HCT116 (cell line): ENCODE measurements around the gene MAP4K2. TPM values are rescaled to one million over a fixed set of nuclear protein-coding genes. Genes with fewer than 3 reads are reported as not detected.
A peak's percentile ranks its signal among the peaks of the same experiment; 100 is the strongest.

Source experiments
- ATAC-seq: fragments of 200-7000 bp; cut with Tn5 transposase; 2 replicates; pipeline ENCODE4 v1.9.1; 2020; ENCODE audit warnings: mild to moderate bottlenecking, moderate library complexity
- BruUV-seq: library from RNA; stranded (reverse); fragments of 400-500 nt; replicated peaks from 2 replicates; lab custom pipeline; 2021; lab: Mats Ljungman, UMichigan
- CTCF ChIA-PET: fragments of 300-600 bp; sonication (Branson Sonifier 250); formaldehyde crosslinking; loops from one replicate; lab custom pipeline; 2021; ENCODE audit warnings: antibody characterized with exemption; lab: Charles Lee
- POLR2A ChIA-PET: fragments of 300-600, 350-600 bp; sonication (Branson Sonifier 250); formaldehyde crosslinking; loops from one replicate; lab custom pipeline; 2021; ENCODE audit warnings: antibody characterized with exemption; lab: Charles Lee
- RAD21 ChIA-PET, 2 experiments: fragments of 300-600 bp; sonication (Branson Sonifier 250); formaldehyde crosslinking; loops; one replicate each; lab custom pipeline; 2023; ENCODE audit warnings: low total read pairs in 2 of 2; ENCODE audit not compliant: uncharacterized antibody in 2 of 2, unreplicated experiment in 2 of 2, low non-redundant PET in 1 of 2; lab: Charles Lee
- DNase-seq: peaks from one replicate; pipeline ENCODE4 v3.0.0-alpha.2; 2010; ENCODE audit warnings: low read depth, low spot score
- H2AFZ ChIP-seq: fragments of 200-600 bp; shearing (Covaris generic), sonication (generic); 2 replicates; pipeline ENCODE4 v1.6.1; 2017; ENCODE audit warnings: low read depth, mixed run types, mixed read lengths, antibody characterized with exemption, low read length; ENCODE audit not compliant: poor library complexity, severe bottlenecking
- H3K27ac ChIP-seq: 2 replicates; pipeline ENCODE4 v1.5.1; 2012; ENCODE audit warnings: low read depth, low read length
- H3K27me3 ChIP-seq: fragments of 200-600 bp; sonication (generic); 2 replicates; pipeline ENCODE4 v1.6.1; 2016; ENCODE audit warnings: mixed run types, low read length, mixed read lengths; ENCODE audit not compliant: insufficient read depth
- H3K36me3 ChIP-seq, 2 experiments: fragments of 200-500 bp in 1 of 2; fragments of 200-600 bp in 1 of 2; sonication (Bioruptor generic) in 1 of 2; sonication (generic) in 1 of 2; 2 replicates each; pipeline versions ENCODE4 v1.5.1 to v1.6.1; 2014 to 2016; ENCODE audit warnings: low read length in 2 of 2, inconsistent platforms in 1 of 2, mixed read lengths in 1 of 2, mixed run types in 1 of 2; ENCODE audit not compliant: insufficient read depth in 2 of 2, control insufficient read depth in 1 of 2
- H3K4me1 ChIP-seq, 2 experiments: fragments of 200-600 bp in 1 of 2; sonication (generic) in 1 of 2; 2 replicates each; pipeline versions ENCODE4 v1.5.1 to v1.6.1; 2012 to 2017; ENCODE audit warnings: low read length in 2 of 2, inconsistent platforms in 1 of 2, mild to moderate bottlenecking in 1 of 2, mixed read lengths in 1 of 2, mixed run types in 1 of 2, moderate library complexity in 1 of 2; ENCODE audit not compliant: insufficient read depth in 2 of 2, control insufficient read depth in 1 of 2
- H3K4me2 ChIP-seq: fragments of 200-600 bp; sonication (generic); 2 replicates; pipeline ENCODE4 v1.6.1; 2017; ENCODE audit warnings: mixed run types, low read length, mixed read lengths
- H3K4me3 ChIP-seq, 2 experiments: fragments of 200-600 bp in 1 of 2; sonication (generic) in 1 of 2; replicated peaks in 1 of 2; 2 replicates each; pipeline ENCODE4 v1.5.1; 2011 to 2016; ENCODE audit warnings: low read length in 2 of 2, control low read depth in 1 of 2, low read depth in 1 of 2, mild to moderate bottlenecking in 1 of 2, mixed read lengths in 1 of 2, mixed run types in 1 of 2
- H3K79me2 ChIP-seq: fragments of 200-600 bp; sonication (generic); 2 replicates; pipeline ENCODE4 v1.6.1; 2017; ENCODE audit warnings: mild to moderate bottlenecking, mixed run types, low read length, moderate library complexity, mixed read lengths; ENCODE audit not compliant: insufficient read depth
- H3K9ac ChIP-seq: fragments of 200-600 bp; sonication (generic); 2 replicates; pipeline ENCODE4 v1.6.1; 2016; ENCODE audit warnings: low read length, mixed read lengths
- H3K9me2 ChIP-seq: fragments of 200-600 bp; sonication (generic), shearing (Covaris generic); 2 replicates; pipeline ENCODE4 v1.6.1; 2017; ENCODE audit warnings: mixed run types, mild to moderate bottlenecking, moderate library complexity; ENCODE audit not compliant: insufficient read depth
- H3K9me3 ChIP-seq, 2 experiments: fragments of 200-500 bp in 1 of 2; fragments of 200-600 bp in 1 of 2; sonication (Bioruptor generic) in 1 of 2; sonication (generic) in 1 of 2; 2 replicates each; pipeline ENCODE4 v1.6.1; 2014 to 2017; ENCODE audit warnings: low read length in 2 of 2, mixed read lengths in 2 of 2, inconsistent platforms in 1 of 2, low read depth in 1 of 2, mild to moderate bottlenecking in 1 of 2, mixed run types in 1 of 2, moderate library complexity in 1 of 2; ENCODE audit not compliant: control insufficient read depth in 1 of 2, insufficient read depth in 1 of 2
- H4K20me1 ChIP-seq: fragments of 200-600 bp; sonication (generic), shearing (Covaris generic); 2 replicates; pipeline ENCODE4 v1.6.1; 2017; ENCODE audit warnings: mixed run types, mild to moderate bottlenecking, moderate library complexity; ENCODE audit not compliant: insufficient read depth
- ATF3 ChIP-seq: IDR thresholded peaks from 2 replicates; pipeline ENCODE4 v1.6.1; 2012
- CBX3 ChIP-seq: IDR thresholded peaks from 2 replicates; pipeline ENCODE4 v1.6.1; 2012; ENCODE audit warnings: low read depth
- CEBPB ChIP-seq: IDR thresholded peaks from 2 replicates; pipeline ENCODE4 v1.6.1; 2012; ENCODE audit warnings: low read depth
- EZH2phosphoT487 ChIP-seq: fragments of 200-600 bp; IDR thresholded peaks from 2 replicates; pipeline ENCODE4 v1.6.1; 2018; ENCODE audit warnings: antibody characterized with exemption, borderline replicate concordance
- FOSL1 ChIP-seq: IDR thresholded peaks from 2 replicates; pipeline ENCODE4 v1.6.1; 2012; ENCODE audit warnings: low read depth
- POLR2AphosphoS5 ChIP-seq: IDR thresholded peaks from 2 replicates; pipeline ENCODE4 v1.6.1; 2011; ENCODE audit warnings: mild to moderate bottlenecking, low read depth, low read length, moderate library complexity
- RAD21 ChIP-seq: IDR thresholded peaks from 2 replicates; pipeline ENCODE4 v1.6.1; 2012; ENCODE audit warnings: low read depth, mild to moderate bottlenecking
- SIN3A ChIP-seq: IDR thresholded peaks from 2 replicates; pipeline ENCODE4 v1.6.1; 2012; ENCODE audit warnings: low read depth
- SP1 ChIP-seq: IDR thresholded peaks from 2 replicates; pipeline ENCODE4 v1.6.1; 2012; ENCODE audit warnings: low read depth
- TCF7L2 ChIP-seq: IDR thresholded peaks from 2 replicates; pipeline ENCODE4 v1.7.0; 2011; ENCODE audit warnings: borderline replicate concordance, inconsistent platforms; ENCODE audit not compliant: insufficient read depth, insufficient read length; ENCODE audit errors: extremely low read depth
- YY1 ChIP-seq: IDR thresholded peaks from 2 replicates; pipeline ENCODE4 v1.6.1; 2011; ENCODE audit warnings: low read length, low read depth, moderate library complexity, mild to moderate bottlenecking; ENCODE audit not compliant: insufficient replicate concordance; ENCODE audit errors: extremely low read depth
- ZFX ChIP-seq: fragments of 450-650 bp; IDR thresholded peaks from 2 replicates; pipeline ENCODE4 v1.6.1; 2017
- intact Hi-C: fragments of 100-400 bp; cut with micrococcal nuclease; formaldehyde crosslinking; loops from 2 replicates; pipeline ENCODE4 v1.10.0; 2022
- total RNA-seq: library from RNA; stranded (reverse); gene quantifications from one replicate; pipeline ENCODE4 v1.2.1, GENCODE V29; 2021; ENCODE audit not compliant: unreplicated experiment

The MAP4K2 gene
- total RNA-seq, 1 experiment from 2014 or later = 44.2 TPM

DNA sequence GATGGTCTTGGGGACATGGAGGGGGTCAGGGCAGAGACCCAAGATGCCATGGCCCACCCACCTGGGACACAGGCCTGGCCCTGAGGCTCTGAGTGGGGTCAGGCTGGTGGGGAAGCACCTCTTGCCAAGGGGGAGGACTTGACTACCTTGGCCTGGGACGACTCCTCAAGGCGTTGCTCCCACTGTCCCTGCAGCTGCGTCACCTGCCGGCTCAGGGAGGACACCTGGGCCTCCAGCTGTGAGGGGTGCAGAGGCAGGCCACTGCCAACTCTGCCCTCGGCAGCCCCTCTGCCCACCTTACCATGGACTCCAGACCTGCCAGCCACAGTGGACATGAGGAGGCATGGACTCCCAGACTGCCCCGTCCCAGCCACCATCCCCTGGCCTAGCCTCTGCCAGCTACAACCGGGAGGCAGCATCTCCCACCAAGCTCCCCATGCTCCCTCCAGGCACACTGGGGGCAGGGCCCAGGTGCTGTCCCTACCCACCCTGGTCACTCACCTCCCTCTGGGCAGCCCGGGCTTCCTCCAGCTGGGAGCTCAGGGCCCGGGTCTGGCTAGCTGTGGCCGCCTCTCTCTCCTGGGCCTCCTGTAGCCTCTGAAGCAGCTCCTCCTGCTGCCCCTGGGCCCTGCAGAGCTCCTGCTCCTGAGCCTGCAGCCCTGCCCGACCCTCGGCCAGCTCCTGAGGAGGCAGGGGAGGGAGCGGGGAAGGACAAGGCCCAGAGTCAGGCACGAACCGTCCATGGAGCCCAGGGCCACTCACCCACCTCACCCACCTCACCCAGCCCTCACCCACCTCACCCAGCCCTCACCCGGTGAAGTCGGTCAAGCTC, 32.8 kb upstream of the MAP4K2 start (continued):
- TF ChIP-seq RAD21 (no peak), SIN3A (no peak), CEBPB (no peak), EZH2phosphoT487 (no peak), TCF7L2 (no peak), YY1 (no peak), ATF3 (no peak), SP1 (no peak), FOSL1 (no peak), ZFX (no peak; the same call in 1 of the 2 replicates), CBX3 (no peak)

GRCh38 chr11:64834723-64835615, 32.0 kb upstream of the MAP4K2 start:
- no peaks in the 10 kb centered on the region for H3K27me3 ChIP-seq
- peaks cover 11 to 19% of the 10 kb centered on the region in 2 experiments; a peak in 3 of 4 replicates for H3K36me3 ChIP-seq
- peak overlapping the region; percentile 61; the same call in 1 of the 2 replicates for H3K27ac ChIP-seq
- no peaks in the 10 kb centered on the region for H4K20me1 ChIP-seq
- 0 out of 4 replicates have a peak overlapping the region, but pooled peaks of 1 of the 2 experiments have one; percentile 13 for H3K4me3 ChIP-seq
- no peak for DNase-seq
- ChIA-PET CTCF (interaction anchor here (2.1 kb wide), 1 partner anchor 9 kb away, joined by 9 read pairs; the partner anchor contains the start of gene CDC42BPG), POLR2A (interaction anchor here (0.8 to 1.3 kb wide), 2 partner anchors 14 to 172 kb away, joined by 3 to 4 read pairs; no protein-coding TSS in a partner anchor), RAD21 (no interaction called here)
- H3K9ac ChIP-seq = peak overlapping the region; percentile 54; the same call in 1 of the 2 replicates
- no TSS peak for BruUV-seq
- TF ChIP-seq YY1 (no peak), POLR2AphosphoS5 (peak; percentile 43; the same call in 1 of the 2 replicates)
- H3K4me2 ChIP-seq = peak overlapping the region; percentile 79
- ATAC-seq = peak; percentile 97
- intact Hi-C loops = no loop called here
- no peaks in the 10 kb centered on the region for H3K9me3 ChIP-seq
- H3K79me2 ChIP-seq = no peaks in the 10 kb centered on the region
- peaks cover 12 to 16% of the 10 kb centered on the region in 2 experiments for H3K4me1 ChIP-seq
- no peaks in the 10 kb centered on the region for H3K9me2 ChIP-seq
- H2AFZ ChIP-seq = no peak overlapping the region
